ENCODE results near the gene GLRX. TPM values are rescaled to one million over a fixed set of nuclear protein-coding genes. Genes with fewer than 3 reads are reported as not detected.

GLRX gene
- total and polyA plus RNA-seq, 2 of the 13 experiments (the other 11 are each of a cell fraction or from before 2014, with no cell fraction given), result 63.8 to 499 TPM

DNA sequence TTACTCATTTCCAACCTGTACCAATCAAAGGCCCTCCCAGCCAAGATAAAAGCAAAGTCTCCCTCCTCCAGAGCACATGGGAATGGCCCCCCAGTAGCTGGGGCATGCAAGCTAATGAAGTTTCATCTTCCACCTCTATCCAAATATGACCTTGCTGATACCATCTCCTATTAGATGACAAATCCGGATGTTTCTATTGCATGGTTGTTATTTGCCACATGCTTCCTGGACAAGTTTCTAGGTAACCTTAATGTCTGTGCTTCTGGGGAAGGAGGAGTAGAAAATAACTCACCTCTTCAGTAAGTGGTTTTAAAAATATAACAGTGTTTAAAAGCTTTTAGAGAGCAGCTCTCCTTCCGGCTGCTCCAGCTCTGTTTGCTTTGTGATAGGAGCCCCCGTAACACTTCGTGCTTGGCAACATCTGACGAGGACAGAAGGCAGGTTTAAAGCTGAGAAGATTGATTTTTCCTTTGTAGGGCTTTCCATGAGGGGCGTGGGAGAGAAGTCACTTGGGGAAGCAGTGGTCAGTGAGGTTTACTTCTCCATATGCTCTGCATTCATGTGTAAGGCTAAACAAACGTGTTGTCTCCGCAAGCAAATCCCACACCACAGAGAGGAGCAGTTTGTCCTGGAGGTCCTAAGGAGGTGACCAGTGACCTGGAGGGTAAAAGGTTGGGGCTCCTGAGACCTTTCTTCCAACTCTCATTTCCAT is 40.3 kb upstream of the GLRX start (continued):
- TF ChIP-seq ZNF121 (CRISPR knock-in tag; IDR thresholded peaks at IDR 0.05), result peak; percentile 63; the same call in 1 of the 2 replicates
- TF ChIP-seq REPIN1 (CRISPR knock-in tag; IDR thresholded peaks at IDR 0.05; ENCODE audit: borderline replicate concordance, low read depth), result peak; percentile 26; the same call in 1 of the 2 replicates
- TF ChIP-seq, protein P1, sequence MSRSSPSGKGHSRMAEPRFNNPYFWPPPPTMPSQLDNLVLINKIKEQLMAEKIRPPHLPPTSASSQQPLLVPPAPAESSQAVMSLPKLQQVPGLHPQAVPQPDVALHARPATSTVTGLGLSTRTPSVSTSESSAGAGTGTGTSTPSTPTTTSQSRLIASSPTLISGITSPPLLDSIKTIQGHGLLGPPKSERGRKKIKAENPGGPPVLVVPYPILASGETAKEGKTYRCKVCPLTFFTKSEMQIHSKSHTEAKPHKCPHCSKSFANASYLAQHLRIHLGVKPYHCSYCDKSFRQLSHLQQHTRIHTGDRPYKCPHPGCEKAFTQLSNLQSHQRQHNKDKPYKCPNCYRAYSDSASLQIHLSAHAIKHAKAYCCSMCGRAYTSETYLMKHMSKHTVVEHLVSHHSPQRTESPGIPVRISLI (CRISPR knock-in tag; IDR thresholded peaks at IDR 0.05; ENCODE audit: borderline replicate concordance), result no peak
- TF ChIP-seq, protein P2, sequence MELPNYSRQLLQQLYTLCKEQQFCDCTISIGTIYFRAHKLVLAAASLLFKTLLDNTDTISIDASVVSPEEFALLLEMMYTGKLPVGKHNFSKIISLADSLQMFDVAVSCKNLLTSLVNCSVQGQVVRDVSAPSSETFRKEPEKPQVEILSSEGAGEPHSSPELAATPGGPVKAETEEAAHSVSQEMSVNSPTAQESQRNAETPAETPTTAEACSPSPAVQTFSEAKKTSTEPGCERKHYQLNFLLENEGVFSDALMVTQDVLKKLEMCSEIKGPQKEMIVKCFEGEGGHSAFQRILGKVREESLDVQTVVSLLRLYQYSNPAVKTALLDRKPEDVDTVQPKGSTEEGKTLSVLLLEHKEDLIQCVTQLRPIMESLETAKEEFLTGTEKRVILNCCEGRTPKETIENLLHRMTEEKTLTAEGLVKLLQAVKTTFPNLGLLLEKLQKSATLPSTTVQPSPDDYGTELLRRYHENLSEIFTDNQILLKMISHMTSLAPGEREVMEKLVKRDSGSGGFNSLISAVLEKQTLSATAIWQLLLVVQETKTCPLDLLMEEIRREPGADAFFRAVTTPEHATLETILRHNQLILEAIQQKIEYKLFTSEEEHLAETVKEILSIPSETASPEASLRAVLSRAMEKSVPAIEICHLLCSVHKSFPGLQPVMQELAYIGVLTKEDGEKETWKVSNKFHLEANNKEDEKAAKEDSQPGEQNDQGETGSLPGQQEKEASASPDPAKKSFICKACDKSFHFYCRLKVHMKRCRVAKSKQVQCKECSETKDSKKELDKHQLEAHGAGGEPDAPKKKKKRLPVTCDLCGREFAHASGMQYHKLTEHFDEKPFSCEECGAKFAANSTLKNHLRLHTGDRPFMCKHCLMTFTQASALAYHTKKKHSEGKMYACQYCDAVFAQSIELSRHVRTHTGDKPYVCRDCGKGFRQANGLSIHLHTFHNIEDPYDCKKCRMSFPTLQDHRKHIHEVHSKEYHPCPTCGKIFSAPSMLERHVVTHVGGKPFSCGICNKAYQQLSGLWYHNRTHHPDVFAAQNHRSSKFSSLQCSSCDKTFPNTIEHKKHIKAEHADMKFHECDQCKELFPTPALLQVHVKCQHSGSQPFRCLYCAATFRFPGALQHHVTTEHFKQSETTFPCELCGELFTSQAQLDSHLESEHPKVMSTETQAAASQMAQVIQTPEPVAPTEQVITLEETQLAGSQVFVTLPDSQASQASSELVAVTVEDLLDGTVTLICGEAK (IDR thresholded peaks at IDR 0.05), result no peak
- TF ChIP-seq, protein P2 (CRISPR knock-in tag; IDR thresholded peaks at IDR 0.05), result no peak
- no peak for TF ChIP-seq PTBP1 (IDR thresholded peaks at IDR 0.05; ENCODE audit: low read depth, low read length, poor library complexity, severe bottlenecking)
- TF ChIP-seq, protein P3, sequence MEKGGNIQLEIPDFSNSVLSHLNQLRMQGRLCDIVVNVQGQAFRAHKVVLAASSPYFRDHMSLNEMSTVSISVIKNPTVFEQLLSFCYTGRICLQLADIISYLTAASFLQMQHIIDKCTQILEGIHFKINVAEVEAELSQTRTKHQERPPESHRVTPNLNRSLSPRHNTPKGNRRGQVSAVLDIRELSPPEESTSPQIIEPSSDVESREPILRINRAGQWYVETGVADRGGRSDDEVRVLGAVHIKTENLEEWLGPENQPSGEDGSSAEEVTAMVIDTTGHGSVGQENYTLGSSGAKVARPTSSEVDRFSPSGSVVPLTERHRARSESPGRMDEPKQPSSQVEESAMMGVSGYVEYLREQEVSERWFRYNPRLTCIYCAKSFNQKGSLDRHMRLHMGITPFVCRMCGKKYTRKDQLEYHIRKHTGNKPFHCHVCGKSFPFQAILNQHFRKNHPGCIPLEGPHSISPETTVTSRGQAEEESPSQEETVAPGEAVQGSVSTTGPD (CRISPR knock-in tag; IDR thresholded peaks at IDR 0.05), result peak; percentile 45; the same call in 1 of the 2 replicates
- TF ChIP-seq, protein P4, sequence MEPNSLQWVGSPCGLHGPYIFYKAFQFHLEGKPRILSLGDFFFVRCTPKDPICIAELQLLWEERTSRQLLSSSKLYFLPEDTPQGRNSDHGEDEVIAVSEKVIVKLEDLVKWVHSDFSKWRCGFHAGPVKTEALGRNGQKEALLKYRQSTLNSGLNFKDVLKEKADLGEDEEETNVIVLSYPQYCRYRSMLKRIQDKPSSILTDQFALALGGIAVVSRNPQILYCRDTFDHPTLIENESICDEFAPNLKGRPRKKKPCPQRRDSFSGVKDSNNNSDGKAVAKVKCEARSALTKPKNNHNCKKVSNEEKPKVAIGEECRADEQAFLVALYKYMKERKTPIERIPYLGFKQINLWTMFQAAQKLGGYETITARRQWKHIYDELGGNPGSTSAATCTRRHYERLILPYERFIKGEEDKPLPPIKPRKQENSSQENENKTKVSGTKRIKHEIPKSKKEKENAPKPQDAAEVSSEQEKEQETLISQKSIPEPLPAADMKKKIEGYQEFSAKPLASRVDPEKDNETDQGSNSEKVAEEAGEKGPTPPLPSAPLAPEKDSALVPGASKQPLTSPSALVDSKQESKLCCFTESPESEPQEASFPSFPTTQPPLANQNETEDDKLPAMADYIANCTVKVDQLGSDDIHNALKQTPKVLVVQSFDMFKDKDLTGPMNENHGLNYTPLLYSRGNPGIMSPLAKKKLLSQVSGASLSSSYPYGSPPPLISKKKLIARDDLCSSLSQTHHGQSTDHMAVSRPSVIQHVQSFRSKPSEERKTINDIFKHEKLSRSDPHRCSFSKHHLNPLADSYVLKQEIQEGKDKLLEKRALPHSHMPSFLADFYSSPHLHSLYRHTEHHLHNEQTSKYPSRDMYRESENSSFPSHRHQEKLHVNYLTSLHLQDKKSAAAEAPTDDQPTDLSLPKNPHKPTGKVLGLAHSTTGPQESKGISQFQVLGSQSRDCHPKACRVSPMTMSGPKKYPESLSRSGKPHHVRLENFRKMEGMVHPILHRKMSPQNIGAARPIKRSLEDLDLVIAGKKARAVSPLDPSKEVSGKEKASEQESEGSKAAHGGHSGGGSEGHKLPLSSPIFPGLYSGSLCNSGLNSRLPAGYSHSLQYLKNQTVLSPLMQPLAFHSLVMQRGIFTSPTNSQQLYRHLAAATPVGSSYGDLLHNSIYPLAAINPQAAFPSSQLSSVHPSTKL (CRISPR knock-in tag; IDR thresholded peaks at IDR 0.05), result peak; percentile 93
- no peak for TF ChIP-seq ZFP90 (CRISPR knock-in tag; IDR thresholded peaks at IDR 0.05; ENCODE audit: borderline replicate concordance)
- no peak for TF ChIP-seq NFKB2 (CRISPR knock-in tag; IDR thresholded peaks at IDR 0.05; ENCODE audit: borderline replicate concordance)
- no peak for TF ChIP-seq NFRKB (IDR thresholded peaks at IDR 0.05)
- TF ChIP-seq PITX1 (CRISPR knock-in tag; IDR thresholded peaks at IDR 0.05), result peak; percentile 74
- no peak; the same call in 1 of the 2 replicates for TF ChIP-seq NCOA1 (CRISPR knock-in tag; IDR thresholded peaks at IDR 0.05)

Measured in HepG2 (cell line).